GM18526 (cell line): ENCODE measurements around the gene ZNF407.

Experiments used
- POLR2A ChIP-seq: IDR thresholded peaks from 3 replicates; pipeline ENCODE4 v1.6.1; 2011; ENCODE audit not compliant: insufficient read length; ENCODE audit errors: extremely low read depth

Gene ZNF407

DNA sequence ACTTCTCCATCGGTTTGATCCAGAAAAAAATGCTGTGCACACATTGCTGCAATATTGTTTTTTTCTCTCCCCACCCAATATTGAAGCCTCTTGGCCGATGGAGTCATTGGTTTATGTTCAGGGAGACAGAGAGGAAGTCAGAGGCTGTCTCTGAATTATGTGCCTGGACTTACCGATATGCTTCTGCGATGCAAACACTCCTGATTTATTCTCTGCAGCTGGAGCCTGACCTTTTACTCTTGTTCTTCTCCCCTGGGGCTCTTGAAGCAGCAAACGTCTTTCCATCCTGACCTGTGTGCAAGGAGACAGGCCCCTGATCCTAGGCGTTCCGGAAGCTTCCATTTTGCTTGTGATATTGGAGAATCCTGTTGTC, 511.6 kb downstream of the ZNF407 start:
- no peak for TF ChIP-seq POLR2A

DNA sequence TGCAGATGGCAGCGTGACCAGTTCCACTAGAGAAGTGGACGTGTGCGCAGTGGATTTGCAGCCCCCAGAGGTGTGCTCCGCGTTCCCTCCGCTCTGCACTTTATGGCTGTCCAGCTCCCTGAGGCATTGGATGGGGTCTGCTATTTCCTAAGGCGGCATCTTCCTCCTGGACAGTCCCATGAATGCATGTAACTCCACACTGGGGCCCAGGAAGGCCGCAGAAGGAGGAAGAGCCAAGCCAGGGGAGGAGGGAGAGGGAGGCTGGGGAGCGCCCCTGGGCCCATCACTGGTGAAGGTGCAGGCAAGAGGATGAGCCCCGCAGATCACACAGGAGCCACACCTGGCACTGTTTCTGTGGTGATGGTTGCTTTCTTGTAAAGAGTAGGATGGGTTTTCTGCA, 512.1 kb downstream of the ZNF407 start:
- TF ChIP-seq POLR2A: no peak

DNA sequence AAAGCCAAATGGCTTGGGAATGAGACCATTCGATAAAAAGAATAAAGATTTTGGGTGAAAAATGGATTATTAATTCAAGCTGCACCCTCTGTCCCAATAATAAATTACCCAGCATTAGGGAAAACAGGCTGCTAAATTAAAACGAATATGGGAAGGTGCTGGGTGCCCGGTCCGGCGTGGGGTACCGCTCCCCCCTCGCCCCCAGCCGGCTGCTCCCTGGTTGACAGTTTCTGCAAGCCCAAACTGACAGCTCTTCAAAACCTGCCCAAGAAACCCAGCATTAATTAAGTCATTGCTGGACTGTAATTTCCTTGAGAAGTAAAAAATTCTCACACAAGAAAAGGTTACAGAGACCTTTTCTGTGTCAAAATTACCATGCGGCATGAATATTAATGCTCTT, 512.6 kb downstream of the ZNF407 start:
- TF ChIP-seq POLR2A: no peak

DNA sequence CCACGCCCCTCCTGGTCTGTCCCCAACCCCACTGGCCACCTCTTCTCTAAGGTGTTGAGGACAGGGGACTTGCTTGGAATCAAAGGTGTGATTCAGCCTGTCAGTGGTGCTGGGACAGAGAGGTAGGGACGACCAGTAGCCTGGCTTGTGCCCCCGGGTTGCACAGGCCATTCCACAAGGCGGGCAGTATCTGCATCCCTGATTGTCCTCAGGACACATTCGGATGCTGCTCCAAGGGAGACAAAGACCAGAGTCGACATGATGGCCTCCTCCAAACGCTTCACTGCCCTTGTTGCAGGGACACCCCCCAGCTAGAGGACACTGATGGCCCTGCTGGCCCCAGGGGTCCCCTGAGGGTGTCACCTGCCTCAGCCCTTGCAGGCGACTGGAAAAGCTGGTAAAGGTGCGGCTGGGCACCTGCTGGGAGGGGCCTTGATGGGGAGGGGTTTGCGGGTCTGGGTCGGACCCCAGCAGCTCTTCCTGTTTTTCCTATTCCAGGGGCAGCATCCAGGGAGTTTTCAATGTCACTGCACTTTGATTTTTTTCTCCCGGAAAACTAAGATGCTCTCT, 513.3 kb downstream of the ZNF407 start:
- TF ChIP-seq POLR2A: no peak

DNA sequence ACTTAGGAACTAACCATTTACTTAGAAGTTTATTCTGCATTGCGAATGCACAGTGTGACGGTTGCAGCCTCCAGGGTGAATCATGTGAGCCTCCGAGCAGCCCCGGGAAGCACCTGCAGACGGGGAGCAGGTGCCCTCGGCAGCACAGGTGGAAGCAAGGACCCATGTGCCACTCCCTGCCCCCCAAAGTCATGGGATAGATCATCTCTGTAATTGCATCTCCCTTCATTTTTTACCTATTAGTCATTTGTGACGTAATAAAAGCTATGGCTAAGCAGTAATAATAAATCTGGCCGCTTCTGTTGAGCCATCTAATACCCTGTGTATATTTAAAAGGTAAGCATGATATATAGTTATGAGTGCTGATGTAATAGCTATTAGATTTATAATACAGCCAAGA, 514.1 kb downstream of the ZNF407 start:
- no peak for TF ChIP-seq POLR2A

DNA sequence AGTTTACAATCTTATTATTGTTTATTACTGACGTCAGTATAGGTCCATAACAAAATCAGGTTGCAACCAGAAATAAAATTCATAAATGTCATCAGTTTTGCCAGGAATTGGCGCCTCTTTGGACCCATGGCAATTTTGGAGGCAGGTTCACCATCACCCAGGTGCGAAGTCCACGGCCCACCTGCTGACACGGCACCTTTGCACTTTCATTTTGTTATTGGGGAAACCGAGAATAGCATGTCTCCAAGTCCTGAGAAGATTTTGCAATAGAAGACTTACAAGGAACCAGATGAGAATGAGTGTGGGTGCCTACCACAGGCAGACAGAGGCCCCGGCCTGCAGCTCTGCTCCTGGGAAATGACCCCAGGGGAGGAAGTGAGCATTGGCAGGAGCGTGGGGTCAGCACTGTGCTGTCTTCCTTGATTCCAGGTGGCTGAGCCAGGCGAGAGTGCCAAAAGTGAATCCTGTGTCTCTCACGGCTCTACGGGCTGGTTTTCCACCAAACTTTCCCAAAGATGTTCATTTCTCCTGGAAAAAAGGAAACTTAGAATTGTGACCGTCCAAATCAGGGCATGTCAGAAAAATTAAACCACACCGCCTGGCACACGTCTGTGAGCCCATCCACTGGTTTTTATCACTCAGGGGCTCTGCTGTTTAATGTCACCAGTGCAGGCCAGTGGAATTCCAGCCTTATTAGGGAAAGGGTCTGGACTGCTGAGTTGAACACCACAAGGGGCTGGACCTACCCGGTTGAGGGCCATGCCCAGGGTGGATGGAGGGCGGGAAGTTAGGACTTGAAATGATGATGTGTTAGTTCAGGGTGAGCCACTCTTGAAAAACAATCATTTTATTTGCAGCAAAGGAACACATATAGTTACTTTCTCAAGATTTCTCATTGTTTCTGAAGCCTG, 514.8 kb downstream of the ZNF407 start:
- no peak for TF ChIP-seq POLR2A

DNA sequence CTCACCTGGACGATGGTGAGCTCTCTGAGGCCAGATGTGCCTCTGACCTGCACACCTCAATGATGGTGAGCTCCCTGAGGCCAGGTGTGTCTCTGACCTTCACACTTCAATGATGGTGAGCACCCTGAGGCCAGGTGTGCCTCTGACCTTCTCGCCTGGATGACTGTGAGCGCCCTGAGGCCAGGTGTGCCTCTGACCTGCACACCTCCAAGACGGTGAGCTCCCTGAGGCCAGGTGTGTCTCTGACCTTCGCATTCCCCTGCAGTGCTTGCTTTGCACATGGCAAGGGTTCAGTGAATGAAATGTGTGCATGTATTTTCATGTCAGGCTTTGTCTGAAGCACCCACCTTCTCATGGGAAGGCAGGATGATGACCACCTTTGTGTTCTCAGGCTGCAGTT, 515.8 kb downstream of the ZNF407 start:
- no peak for TF ChIP-seq POLR2A

DNA sequence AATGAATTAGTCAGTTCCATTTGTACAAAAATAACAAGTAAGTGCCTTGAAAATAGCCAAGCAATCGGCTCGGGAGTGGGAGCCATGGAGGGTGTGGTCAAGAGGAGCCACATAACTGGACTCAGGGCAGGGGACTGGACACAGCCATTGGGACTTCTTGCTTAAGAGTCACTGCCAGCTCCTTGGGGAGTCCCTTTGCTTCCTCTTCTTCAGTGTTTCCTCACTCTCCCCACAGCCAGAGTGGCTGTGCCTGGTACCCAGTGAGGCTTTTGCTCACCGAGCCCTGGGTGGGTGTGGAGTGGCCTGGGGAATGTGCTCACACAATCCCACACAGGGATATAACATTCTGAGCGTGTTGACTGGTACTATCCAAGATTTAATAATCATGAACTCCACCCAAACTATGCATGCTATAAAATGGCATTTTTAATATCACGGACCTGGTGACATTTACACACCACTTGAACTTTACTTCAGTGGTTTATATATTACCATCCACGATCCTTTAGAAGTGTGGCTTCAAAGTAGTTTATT, 516.6 kb downstream of the ZNF407 start:
- TF ChIP-seq POLR2A: no peak
